PC-3 (cell line): ENCODE results near the gene CFAP57. TPM values are rescaled to one million over a fixed set of nuclear protein-coding genes. Genes with fewer than 3 reads are reported as not detected.

Source experiments
- ATAC-seq: fragments of 200-7000 bp; cut with Tn5 transposase; 2 replicates; pipeline ENCODE4 v1.9.1; 2020; ENCODE audit warnings: mild to moderate bottlenecking, moderate library complexity
- BruUV-seq: library from RNA; stranded (reverse); fragments of 400-500 nt; replicated peaks from 2 replicates; lab custom pipeline; 2021; lab: Mats Ljungman, UMichigan
- CTCF ChIA-PET: fragments of 300-600 bp; sonication (Branson Sonifier 250); formaldehyde crosslinking; loops from one replicate; lab custom pipeline; 2022; ENCODE audit warnings: antibody characterized with exemption; lab: Charles Lee
- POLR2A ChIA-PET: fragments of 300-600 bp; sonication (Branson Sonifier 250); formaldehyde crosslinking; loops from one replicate; lab custom pipeline; 2022; ENCODE audit warnings: antibody characterized with exemption; ENCODE audit not compliant: unreplicated experiment; lab: Charles Lee
- DNase-seq: peaks from one replicate; pipeline ENCODE4 v3.0.0-alpha.2; 2015
- H2AFZ ChIP-seq: fragments of 300-600 bp; sonication (generic); 2 replicates; pipeline ENCODE4 v1.6.0; 2016; ENCODE audit warnings: antibody characterized with exemption, low read length
- H3F3A ChIP-seq: fragments of 300-600 bp; sonication (generic); one replicate; pipeline ENCODE4 v1.6.0; 2017; ENCODE audit warnings: antibody characterized with exemption, low read length, control low read depth, mild to moderate bottlenecking; ENCODE audit not compliant: unreplicated experiment
- H3K27ac ChIP-seq: fragments of 300-600 bp; sonication (generic); 2 replicates; pipeline ENCODE4 v1.5.1; 2016; ENCODE audit warnings: mild to moderate bottlenecking, low read length
- H3K27me3 ChIP-seq: fragments of 300-600 bp; sonication (generic); 2 replicates; pipeline ENCODE4 v1.6.1; 2016; ENCODE audit warnings: low read length, mixed read lengths
- H3K36me3 ChIP-seq: fragments of 300-600 bp; sonication (generic); 2 replicates; pipeline ENCODE4 v1.6.1; 2016; ENCODE audit warnings: low read depth, mixed run types, low read length, mixed read lengths
- H3K4me1 ChIP-seq: fragments of 300-600 bp; sonication (generic); 2 replicates; pipeline ENCODE4 v1.5.1; 2016; ENCODE audit warnings: low read length; ENCODE audit not compliant: insufficient read depth
- H3K4me2 ChIP-seq: fragments of 300-600 bp; sonication (generic); 2 replicates; pipeline ENCODE4 v1.6.0; 2016; ENCODE audit warnings: low read length
- H3K4me3 ChIP-seq: fragments of 300-600 bp; sonication (generic); 2 replicates; pipeline ENCODE4 v1.5.1; 2016; ENCODE audit warnings: mild to moderate bottlenecking, low read length, mixed read lengths
- H3K79me2 ChIP-seq: fragments of 300-600 bp; sonication (generic); 2 replicates; pipeline ENCODE4 v1.6.1; 2017; ENCODE audit warnings: low read length, mixed read lengths
- H3K9ac ChIP-seq: fragments of 300-600 bp; sonication (generic); 2 replicates; pipeline ENCODE4 v1.6.0; 2016; ENCODE audit warnings: mild to moderate bottlenecking, low read length
- H3K9me2 ChIP-seq: fragments of 300-600 bp; sonication (generic); replicated peaks from 2 replicates; pipeline ENCODE4 v1.6.1; 2016; ENCODE audit warnings: mixed run types, low read length, mixed read lengths
- H3K9me3 ChIP-seq: fragments of 300-600 bp; sonication (generic); 2 replicates; pipeline ENCODE4 v1.6.1; 2016; ENCODE audit warnings: low read length, mixed read lengths
- H4K20me1 ChIP-seq: fragments of 300-600 bp; sonication (generic); 2 replicates; pipeline ENCODE4 v1.6.1; 2016; ENCODE audit warnings: low read length, mixed read lengths
- EZH2 ChIP-seq: fragments of 300-600 bp; sonication (generic); IDR thresholded peaks from one replicate; pipeline ENCODE4 v1.6.1; 2017; ENCODE audit warnings: antibody characterized with exemption, mild to moderate bottlenecking, low read length; ENCODE audit not compliant: unreplicated experiment
- EZH2phosphoT487 ChIP-seq: fragments of 300-600 bp; sonication (generic); IDR thresholded peaks from 2 replicates; pipeline ENCODE4 v1.6.1; 2018; ENCODE audit warnings: mild to moderate bottlenecking, antibody characterized with exemption, low read length, borderline replicate concordance
- intact Hi-C: fragments of 100-400 bp; cut with micrococcal nuclease; formaldehyde crosslinking; loops from 2 replicates; pipeline ENCODE4 v1.9.0; 2023
- total RNA-seq: library from RNA; depleted of rRNA; stranded (reverse); fragments of >200 nt; gene quantifications from 2 replicates; pipeline ENCODE4 v1.2.3, GENCODE V29; 2014
- TF ChIP-seq, protein P1 (sequence below): fragments of 300-600 bp; sonication (generic); conservative IDR thresholded peaks from 2 replicates; pipeline ENCODE4 v1.5.1; 2017; ENCODE audit warnings: antibody characterized with exemption, low read depth, mild to moderate bottlenecking, low read length

Gene CFAP57
- total RNA-seq, 1 experiment from 2014 or later, result 1.2 TPM

DNA sequence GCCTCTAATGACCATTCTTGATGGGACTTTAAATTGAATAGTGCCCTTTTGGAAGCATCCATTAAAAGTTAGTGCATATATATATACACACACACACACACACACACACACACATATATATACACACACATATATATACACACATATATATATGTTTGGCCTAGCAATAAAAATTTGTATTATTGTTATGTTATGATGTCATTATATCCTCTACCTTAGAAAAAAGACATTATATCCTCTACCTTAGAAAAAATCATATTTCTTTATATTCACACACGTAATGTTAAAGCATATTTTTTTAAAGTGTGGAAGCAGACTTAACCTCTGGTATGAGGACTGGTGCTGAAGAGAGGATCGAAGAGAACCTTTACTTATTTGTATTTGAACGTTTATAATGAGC, 43.3 kb upstream of the CFAP57 start:
- Histone ChIP-seq H3K9me2 (no peaks in the 10 kb centered on the region), H3F3A (no peaks in the 10 kb centered on the region), H2AFZ (no peak overlapping the region), H4K20me1 (no peaks in the 10 kb centered on the region), H3K36me3 (no peaks in the 10 kb centered on the region), H3K27me3 (no peaks in the 10 kb centered on the region), H3K4me1 (peaks cover 1% of the 10 kb centered on the region; the same call in 1 of the 2 replicates), H3K4me2 (no peak overlapping the region), H3K4me3 (no peak overlapping the region), H3K9me3 (no peaks in the 10 kb centered on the region), H3K79me2 (peaks cover 18% of the 10 kb centered on the region), H3K27ac (no peak overlapping the region), H3K9ac (no peak overlapping the region)
- DNase-seq (no peak), ATAC-seq (no peak)
- intact Hi-C loops, result no loop called here
- no TSS peak for BruUV-seq
- CTCF ChIA-PET, result no interaction called here
- TF ChIP-seq EZH2phosphoT487, result no peak
- POLR2A ChIA-PET, result no interaction called here

DNA sequence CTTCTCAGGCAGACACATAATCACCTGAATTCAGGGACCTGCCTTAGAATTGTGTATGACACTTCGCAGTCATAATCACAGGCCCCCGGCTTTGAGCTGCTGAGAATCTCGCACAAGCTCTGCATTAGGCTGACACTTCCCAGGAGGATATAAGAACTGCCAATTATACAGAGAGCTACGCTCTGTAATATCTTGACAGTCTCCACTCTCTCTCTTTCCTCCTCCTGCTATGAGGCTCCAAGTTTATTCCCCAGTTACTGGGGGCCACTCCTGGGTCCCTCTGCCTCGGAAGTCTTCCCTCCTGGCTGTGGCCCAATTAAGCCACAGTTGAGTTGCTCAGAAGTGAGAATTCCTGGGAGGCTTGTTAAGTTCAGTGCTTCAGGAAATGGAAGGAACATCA, 42.7 kb upstream of the CFAP57 start:
- Histone ChIP-seq H4K20me1 (no peaks in the 10 kb centered on the region), H3K4me1 (peaks cover 7% of the 10 kb centered on the region), H3K9me2 (no peaks in the 10 kb centered on the region), H3K27me3 (no peaks in the 10 kb centered on the region), H3K79me2 (peaks cover 12% of the 10 kb centered on the region), H3F3A (no peaks in the 10 kb centered on the region), H3K36me3 (no peaks in the 10 kb centered on the region), H3K9ac (no peak overlapping the region), H2AFZ (no peak overlapping the region), H3K4me3 (no peak overlapping the region), H3K9me3 (no peaks in the 10 kb centered on the region), H3K4me2 (no peak overlapping the region), H3K27ac (no peak overlapping the region)
- DNase-seq, result no peak
- POLR2A ChIA-PET, result no interaction called here
- TF ChIP-seq EZH2 (no peak), EZH2phosphoT487 (no peak)
- TF ChIP-seq, protein P1, sequence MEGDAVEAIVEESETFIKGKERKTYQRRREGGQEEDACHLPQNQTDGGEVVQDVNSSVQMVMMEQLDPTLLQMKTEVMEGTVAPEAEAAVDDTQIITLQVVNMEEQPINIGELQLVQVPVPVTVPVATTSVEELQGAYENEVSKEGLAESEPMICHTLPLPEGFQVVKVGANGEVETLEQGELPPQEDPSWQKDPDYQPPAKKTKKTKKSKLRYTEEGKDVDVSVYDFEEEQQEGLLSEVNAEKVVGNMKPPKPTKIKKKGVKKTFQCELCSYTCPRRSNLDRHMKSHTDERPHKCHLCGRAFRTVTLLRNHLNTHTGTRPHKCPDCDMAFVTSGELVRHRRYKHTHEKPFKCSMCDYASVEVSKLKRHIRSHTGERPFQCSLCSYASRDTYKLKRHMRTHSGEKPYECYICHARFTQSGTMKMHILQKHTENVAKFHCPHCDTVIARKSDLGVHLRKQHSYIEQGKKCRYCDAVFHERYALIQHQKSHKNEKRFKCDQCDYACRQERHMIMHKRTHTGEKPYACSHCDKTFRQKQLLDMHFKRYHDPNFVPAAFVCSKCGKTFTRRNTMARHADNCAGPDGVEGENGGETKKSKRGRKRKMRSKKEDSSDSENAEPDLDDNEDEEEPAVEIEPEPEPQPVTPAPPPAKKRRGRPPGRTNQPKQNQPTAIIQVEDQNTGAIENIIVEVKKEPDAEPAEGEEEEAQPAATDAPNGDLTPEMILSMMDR, result no peak
- intact Hi-C loops, result no loop called here
- ATAC-seq, result no peak
- CTCF ChIA-PET, result no interaction called here
- no TSS peak for BruUV-seq

DNA sequence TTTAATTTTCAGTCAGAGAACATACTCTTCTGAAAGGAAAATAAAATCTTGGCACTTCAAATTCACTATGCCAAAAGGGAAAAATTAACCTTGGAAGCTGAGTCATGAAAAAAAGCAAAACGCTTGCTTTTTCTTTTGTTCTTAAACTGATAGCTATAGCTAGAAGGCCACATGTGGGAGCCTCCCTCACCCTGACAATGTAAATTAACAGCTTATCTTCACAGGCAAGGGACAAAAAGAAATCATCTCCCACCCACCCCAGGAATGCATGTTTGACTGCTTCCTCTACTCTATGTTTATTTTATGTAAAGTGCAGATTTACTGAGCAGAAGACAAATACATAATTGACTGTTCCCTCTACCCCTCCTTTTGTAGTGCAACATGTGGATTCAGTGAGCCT, 38.1 kb upstream of the CFAP57 start:
- no peak overlapping the region for H3K27ac ChIP-seq
- ChIA-PET POLR2A (no interaction called here), CTCF (no interaction called here)
- H3K79me2 ChIP-seq, result no peaks in the 10 kb centered on the region
- H3K9me3 ChIP-seq, result no peaks in the 10 kb centered on the region
- DNase-seq (no peak), ATAC-seq (peak; percentile 45)
- intact Hi-C loops, result no loop called here
- H3K9ac ChIP-seq, result no peak overlapping the region
- no peaks in the 10 kb centered on the region for H3F3A ChIP-seq
- H4K20me1 ChIP-seq, result no peaks in the 10 kb centered on the region
- no peaks in the 10 kb centered on the region for H3K9me2 ChIP-seq
- no peak overlapping the region for H2AFZ ChIP-seq
- H3K27me3 ChIP-seq, result no peaks in the 10 kb centered on the region
- H3K36me3 ChIP-seq, result no peaks in the 10 kb centered on the region; the same call in 1 of the 2 replicates
- peaks cover 32% of the 10 kb centered on the region for H3K4me1 ChIP-seq
- TF ChIP-seq, protein P1, result no peak
- TF ChIP-seq EZH2, result no peak
- TF ChIP-seq EZH2phosphoT487, result no peak
- no peak overlapping the region for H3K4me2 ChIP-seq
- no peak overlapping the region for H3K4me3 ChIP-seq
- BruUV-seq, result no TSS peak
